ENCODE measurements around the gene RPL5.

Gene RPL5

GRCh38 chr1:92831762-92832536, at the start of gene RPL5:
Gene RPL5 (plus strand): TSS chr1:92832040. CDS start chr1:92832115, 75 bp downstream.
- DNase-seq: peak; percentile 93 to 99 (median 96)
- intact Hi-C loops (cut with DNase I): loop anchor here (2.0 to 5.0 kb wide), 2 partner anchors 47 to 85 kb away; partner anchors contain the start of gene EVI5

GRCh38 chr1:92783550-92783949, 48.3 kb upstream of the RPL5 start:
- intact Hi-C loops (cut with DNase I): loop anchor here (10.0 kb wide), 1 partner anchor 291 kb away; the partner anchor contains the start of gene MTF2
- peak in 2 of 10 donors; percentile 11 to 14 for DNase-seq

GRCh38 chr1:92784021-92784638, 47.7 kb upstream of the RPL5 start:
- intact Hi-C loops (cut with DNase I): loop anchor here (2.0 to 10.0 kb wide), 2 partner anchors 47 to 291 kb away; partner anchors contain the start of gene MTF2
- DNase-seq: peak in 2 of 10 donors; percentile 15 to 86

- peak; percentile 78 to 98 (median 90) for DNase-seq
- intact Hi-C loops (cut with DNase I): loop anchor here (2.0 to 10.0 kb wide), 2 partner anchors 46 to 290 kb away; partner anchors contain the start of gene MTF2
Measured at GRCh38 chr1:92784639-92785500, 47.0 kb upstream of the RPL5 start, which contains the start of gene EVI5. Gene EVI5 (minus strand): TSS chr1:92785108. CDS start chr1:92736546, 48,562 bp downstream.

- DNase-seq: no peak
- intact Hi-C loops (cut with DNase I): loop anchor here (10.0 kb wide), 1 partner anchor 288 kb away; the partner anchor contains the start of gene MTF2
Measured at GRCh38 chr1:92786111-92786901, 45.5 kb upstream of the RPL5 start.

- no peak for DNase-seq
- intact Hi-C loops (cut with DNase I): no loop called here
Measured at GRCh38 chr1:92790081-92790480, 41.8 kb upstream of the RPL5 start.

GRCh38 chr1:92790867-92791266, 41.0 kb upstream of the RPL5 start:
- intact Hi-C loops (cut with DNase I): no loop called here

GRCh38 chr1:92791487-92792066, 40.3 kb upstream of the RPL5 start:
- no peak for DNase-seq
- intact Hi-C loops (cut with DNase I): no loop called here

More at GRCh38 chr1:92790867-92791266, 41.0 kb upstream of the RPL5 start:
- no peak for DNase-seq

- intact Hi-C loops (cut with DNase I): no loop called here
- no peak for DNase-seq
Measured at GRCh38 chr1:92792340-92792782, 39.5 kb upstream of the RPL5 start.

- no peak for DNase-seq
- intact Hi-C loops (cut with DNase I): no loop called here
Measured at GRCh38 chr1:92795166-92795565, 36.7 kb upstream of the RPL5 start.

- DNase-seq: no peak
- intact Hi-C loops (cut with DNase I): no loop called here
Measured at GRCh38 chr1:92797297-92797696, 34.5 kb upstream of the RPL5 start.

- DNase-seq: no peak
- intact Hi-C loops (cut with DNase I): no loop called here
Measured at GRCh38 chr1:92797961-92798360, 33.9 kb upstream of the RPL5 start.

GRCh38 chr1:92803140-92803887, 28.5 kb upstream of the RPL5 start:
- intact Hi-C loops (cut with DNase I): no loop called here
- DNase-seq: no peak

GRCh38 chr1:92804721-92805201, 27.1 kb upstream of the RPL5 start:
- intact Hi-C loops (cut with DNase I): no loop called here
- peak in 7 of 10 donors; percentile 15 to 90 (median 36) for DNase-seq

GRCh38 chr1:92805216-92805615, 26.6 kb upstream of the RPL5 start:
- no peak for DNase-seq
- intact Hi-C loops (cut with DNase I): no loop called here

GRCh38 chr1:92808381-92808780, 23.5 kb upstream of the RPL5 start:
- intact Hi-C loops (cut with DNase I): no loop called here

GRCh38 chr1:92816732-92817131, 15.1 kb upstream of the RPL5 start:
- intact Hi-C loops (cut with DNase I): no loop called here
- no peak for DNase-seq

More at GRCh38 chr1:92808381-92808780, 23.5 kb upstream of the RPL5 start:
- no peak for DNase-seq

GRCh38 chr1:92817137-92817697, 14.6 kb upstream of the RPL5 start:
- DNase-seq: no peak

More at GRCh38 chr1:92817137-92817697, 14.6 kb upstream of the RPL5 start:
- intact Hi-C loops (cut with DNase I): no loop called here
